ENCODE measurements around the gene PCDH9.

The PCDH9 gene

DNA sequence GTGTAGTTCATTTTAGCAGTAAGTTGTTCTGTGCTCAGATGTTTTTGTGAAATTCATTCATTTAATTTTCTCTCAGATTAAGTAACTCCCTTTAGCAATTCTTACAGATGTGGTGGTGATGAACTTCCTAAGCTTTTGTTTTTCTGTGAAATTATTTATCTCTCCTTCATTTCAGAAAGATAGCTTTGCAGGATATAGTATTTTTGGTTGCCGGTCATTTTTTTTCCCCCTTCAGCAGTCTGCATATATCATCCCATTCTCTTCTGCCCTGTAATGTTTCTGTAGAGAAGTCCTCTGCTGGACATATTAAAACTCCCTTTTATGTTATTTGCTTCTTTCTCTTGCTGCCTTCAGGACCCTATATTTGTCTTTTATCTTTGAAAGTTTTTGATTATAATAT, 470.2 kb downstream of the PCDH9 start:
- no peak for TF ChIP-seq CTCF (IDR thresholded peaks at IDR 0.05; ENCODE audit: extremely low read depth, missing control alignments)
- no peak for DNase-seq (ENCODE audit: low spot score)

- TF ChIP-seq CTCF (IDR thresholded peaks at IDR 0.05; ENCODE audit: extremely low read depth, missing control alignments), result no peak
- DNase-seq (ENCODE audit: low spot score), result no peak
Measured at GRCh38 chr13:66751691-66752090, 478.4 kb downstream of the PCDH9 start.

- no peak for TF ChIP-seq CTCF (IDR thresholded peaks at IDR 0.05; ENCODE audit: extremely low read depth, missing control alignments)
- DNase-seq (ENCODE audit: low spot score), result no peak
Measured at GRCh38 chr13:66748712-66749111, 481.4 kb downstream of the PCDH9 start.

DNA sequence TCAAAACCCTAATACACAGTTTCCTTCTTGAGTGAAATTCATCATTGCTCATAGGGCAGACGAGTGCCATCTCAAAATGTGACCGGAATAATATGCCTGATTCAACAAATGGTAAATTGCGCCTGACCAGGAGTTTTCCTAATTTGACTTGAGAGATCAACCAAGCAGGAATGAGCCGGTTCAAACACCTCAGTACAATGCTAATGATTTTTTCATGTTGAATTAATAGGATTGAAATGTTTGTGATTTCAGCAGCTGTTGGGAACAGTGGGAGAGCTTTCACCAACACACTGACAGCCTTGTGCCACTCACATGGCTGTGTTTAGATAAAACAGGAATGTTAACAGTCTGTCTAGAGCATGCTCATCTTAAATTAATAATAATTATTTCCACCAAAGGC, 484.8 kb downstream of the PCDH9 start:
- no peak for TF ChIP-seq CTCF (IDR thresholded peaks at IDR 0.05; ENCODE audit: extremely low read depth, missing control alignments)
- no peak for DNase-seq (ENCODE audit: low spot score)

- TF ChIP-seq CTCF (IDR thresholded peaks at IDR 0.05; ENCODE audit: extremely low read depth, missing control alignments), result no peak
- DNase-seq (ENCODE audit: low spot score), result no peak
Measured at GRCh38 chr13:66723576-66723975, 506.6 kb downstream of the PCDH9 start.

- DNase-seq (ENCODE audit: low spot score), result no peak
- no peak for TF ChIP-seq CTCF (IDR thresholded peaks at IDR 0.05; ENCODE audit: extremely low read depth, missing control alignments)
Measured at GRCh38 chr13:66716538-66716937, 513.6 kb downstream of the PCDH9 start.

DNA sequence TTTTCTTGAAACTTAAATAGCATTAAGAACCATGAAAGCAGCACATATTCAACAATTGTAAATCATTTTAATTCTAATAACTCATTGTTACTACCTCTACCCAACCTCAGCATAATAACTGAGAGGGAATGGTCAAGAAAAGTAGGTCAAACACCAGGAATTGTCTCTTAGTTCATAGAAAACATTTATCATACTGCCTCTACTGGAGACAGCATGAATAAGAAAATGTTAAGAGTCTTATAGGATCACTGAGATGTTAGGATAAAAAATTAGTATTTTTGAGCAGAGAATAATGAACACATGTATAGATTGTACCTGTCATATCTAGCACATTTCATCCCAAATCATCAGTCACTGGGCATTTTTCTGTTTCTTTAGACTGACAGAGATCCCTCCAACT, 515.3 kb downstream of the PCDH9 start:
- no peak for DNase-seq (ENCODE audit: low spot score)
- no peak for TF ChIP-seq CTCF (IDR thresholded peaks at IDR 0.05; ENCODE audit: extremely low read depth, missing control alignments)

All from GM20000 (cell line).